ENCODE data around the gene RUSC2. TPM values are rescaled to one million over a fixed set of nuclear protein-coding genes. Genes with fewer than 3 reads are reported as not detected.

The RUSC2 gene
- total and polyA plus RNA-seq, 12 donors: 22.1 to 34.9 (median 28.2) TPM

GRCh38 chr9:35488021-35488420 is 1.9 kb upstream of the RUSC2 start:
- peaks cover 0 to 45% (median 32%) of the 10 kb centered on the region in 9 donors for H3K4me1 ChIP-seq
- peaks cover 0 to 3% (median 0%) of the 10 kb centered on the region in 11 donors for H3K9me3 ChIP-seq
- no peak for ATAC-seq
- intact Hi-C loops (cut with DNase I): loop anchor here in 9 of 10 donors (2.0 to 10.0 kb wide), 7 partner anchors 65 to 503 kb away; partner anchors contain the start of genes DNAJB5 (in 2 of the 9) and ATOSB (in 1 of the 9)
- TF ChIP-seq CTCF (IDR thresholded peaks at IDR 0.05): no peak
- H3K36me3 ChIP-seq: no peaks in the 10 kb centered on the region
- H3K27me3 ChIP-seq: no peaks in the 10 kb centered on the region
- DNase-seq: peak in 1 of 2 donors; percentile 50
- H3K27ac ChIP-seq: peak overlapping the region in 9 of 10 donors; percentile 26 to 97 (median 95)
- WGBS, 2 donors: 62 to 66% methylated on average over 10 of the region's 10 CpGs
- H3K4me3 ChIP-seq: peak overlapping the region in 1 of 10 donors; percentile 9

GRCh38 chr9:35488566-35489312 is 1.2 kb upstream of the RUSC2 start:
- ATAC-seq: no peak
- WGBS, 2 donors: 75 to 77% methylated on average over 10 of the region's 10 CpGs
- Histone ChIP-seq H3K27me3 (no peaks in the 10 kb centered on the region), H3K4me1 (peaks cover 0 to 45% (median 32%) of the 10 kb centered on the region in 9 donors), H3K36me3 (no peaks in the 10 kb centered on the region), H3K4me3 (peak overlapping the region; percentile 73 to 93 (median 80)), H3K27ac (peak overlapping the region; percentile 87 to 97 (median 96)), H3K9me3 (peaks cover 0 to 8% (median 0%) of the 10 kb centered on the region in 11 donors)
- intact Hi-C loops (cut with DNase I): loop anchor here (1.0 to 10.0 kb wide), 8 partner anchors 64 to 504 kb away; partner anchors contain the start of genes DNAJB5 (in 2 of the 10) and ATOSB (in 1 of the 10)
- DNase-seq: no peak
- no peak for TF ChIP-seq CTCF (IDR thresholded peaks at IDR 0.05)

- peak overlapping the region; percentile 73 to 93 (median 80) for H3K4me3 ChIP-seq
- WGBS, 2 donors: 2 to 4% methylated on average over 43 to 44 of the region's 44 CpGs
- no peaks in the 10 kb centered on the region for H3K36me3 ChIP-seq
- H3K27me3 ChIP-seq: no peaks in the 10 kb centered on the region
- no peak for TF ChIP-seq CTCF (IDR thresholded peaks at IDR 0.05)
- peaks cover 0 to 45% (median 33%) of the 10 kb centered on the region in 9 donors for H3K4me1 ChIP-seq
- peaks cover 0 to 8% (median 0%) of the 10 kb centered on the region in 11 donors for H3K9me3 ChIP-seq
- peak in 1 of 2 donors; percentile 43 for DNase-seq
- ATAC-seq: peak; percentile 7 to 81 (median 54)
- peak overlapping the region; percentile 87 to 97 (median 96) for H3K27ac ChIP-seq
- intact Hi-C loops (cut with DNase I): loop anchor here in 3 of 10 donors (5.0 kb wide), 2 partner anchors 47 to 112 kb away; no protein-coding TSS in a partner anchor
Measured at GRCh38 chr9:35490155-35490909, 421 bp downstream of the RUSC2 start.

All from heart right ventricle (tissue), 16 donors.